T47D (cell line): Measurements from ENCODE around the gene OGFRL1.
"Not testable (repeated sequence)": the region's sequence is repeated elsewhere in the genome, so short reads cannot be mapped to it uniquely, and the experiment has no call there.

Experiments used
- DNase-seq, 2 experiments: peaks; one replicate each; pipeline versions ENCODE4 v3.0.0 to v3.0.0-alpha.2; 2011 to 2012; ENCODE audit warnings: low read depth in 1 of 2, low spot score in 1 of 2
- JUND ChIP-seq: IDR thresholded peaks from 2 replicates; pipeline ENCODE4 v1.6.1; 2012; ENCODE audit warnings: low read depth
- in situ Hi-C: cut with HindIII; loops from 2 replicates; pipeline ENCODE4 v1.10.0; 2016; ENCODE audit warnings: low sequenced_read_pairs, low pct_unique_long_range_greater_than_20kb

The OGFRL1 gene

DNA sequence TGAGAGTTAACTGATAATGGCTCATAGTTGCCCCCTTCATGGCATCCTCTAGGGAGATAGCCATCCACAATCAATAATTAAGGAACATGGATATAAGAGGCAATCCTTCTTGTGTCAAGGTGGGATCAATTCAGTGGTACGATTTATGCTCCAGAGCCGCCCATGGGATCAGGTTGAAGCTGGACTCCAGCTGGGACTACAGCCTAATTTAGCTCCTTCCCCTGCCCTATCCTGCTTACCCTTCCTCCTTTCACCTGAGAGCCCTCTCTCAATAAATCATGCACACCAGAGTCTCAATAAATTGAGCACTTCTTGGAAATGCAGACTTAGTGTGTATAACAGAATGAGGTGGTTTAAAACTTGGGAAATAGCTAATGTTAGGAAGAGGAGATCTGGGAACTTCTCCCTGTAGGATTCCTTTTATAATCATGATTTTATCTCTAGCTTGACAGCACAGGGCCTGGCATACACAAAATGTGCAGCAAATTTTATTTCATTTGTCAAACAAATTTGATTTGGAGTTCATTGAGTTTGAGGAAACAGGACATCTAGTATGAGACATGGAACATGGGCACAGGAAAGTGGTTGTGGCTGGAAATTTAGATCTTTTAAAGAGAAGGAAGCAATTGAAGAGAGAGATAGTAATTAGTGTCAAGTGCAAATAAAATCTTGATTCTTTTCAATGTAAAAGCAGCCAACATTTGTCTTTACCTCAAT, 28.6 kb upstream of the OGFRL1 start:
- in situ Hi-C loops: no loop called here
- TF ChIP-seq JUND: no peak
- DNase-seq: no peak

DNA sequence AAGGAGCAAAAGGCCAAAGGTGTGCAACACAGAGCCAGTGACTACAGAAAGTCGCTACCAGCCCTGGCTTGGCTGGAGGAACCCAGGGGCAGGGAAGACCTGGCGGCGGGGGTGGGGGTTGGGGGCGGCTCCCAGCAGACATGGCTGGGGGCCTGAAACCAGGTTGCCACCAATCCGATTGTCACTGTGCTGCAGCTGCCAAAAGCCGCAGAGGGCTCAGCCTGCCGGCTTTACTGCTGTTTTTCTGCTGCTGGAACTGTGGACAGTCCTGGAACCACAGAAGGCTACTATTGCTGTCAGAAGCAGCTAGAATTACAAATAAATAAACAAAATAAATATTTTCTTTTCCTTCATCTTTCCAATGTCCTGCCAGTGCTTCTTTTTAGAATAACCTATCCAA, 25.7 kb upstream of the OGFRL1 start:
- DNase-seq: no peak
- in situ Hi-C loops: no loop called here

DNA sequence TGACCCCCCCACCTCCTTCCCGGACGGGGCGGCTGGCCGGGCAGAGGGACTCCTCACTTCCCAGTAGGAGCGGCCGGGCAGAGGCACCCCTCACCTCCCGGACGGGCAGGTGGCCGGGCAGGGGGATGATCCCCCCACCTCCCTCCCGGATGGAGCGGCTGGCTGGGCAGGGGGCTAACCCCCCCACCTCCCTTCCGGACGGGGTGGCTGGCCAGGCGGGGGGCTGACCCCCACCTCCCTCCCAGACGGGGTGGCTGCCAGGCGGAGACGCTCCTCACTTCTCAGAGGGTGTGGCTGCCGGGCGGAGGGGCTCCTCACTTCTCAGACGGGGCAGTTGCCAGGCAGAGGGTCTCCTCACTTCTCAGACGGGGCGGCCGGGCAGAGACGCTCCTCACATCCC, 22.2 kb upstream of the OGFRL1 start:
- in situ Hi-C loops, DNase-seq: not testable (repeated sequence)

More for the DNA sequence above, 25.7 kb upstream of the OGFRL1 start:
- TF ChIP-seq JUND: no peak

DNA sequence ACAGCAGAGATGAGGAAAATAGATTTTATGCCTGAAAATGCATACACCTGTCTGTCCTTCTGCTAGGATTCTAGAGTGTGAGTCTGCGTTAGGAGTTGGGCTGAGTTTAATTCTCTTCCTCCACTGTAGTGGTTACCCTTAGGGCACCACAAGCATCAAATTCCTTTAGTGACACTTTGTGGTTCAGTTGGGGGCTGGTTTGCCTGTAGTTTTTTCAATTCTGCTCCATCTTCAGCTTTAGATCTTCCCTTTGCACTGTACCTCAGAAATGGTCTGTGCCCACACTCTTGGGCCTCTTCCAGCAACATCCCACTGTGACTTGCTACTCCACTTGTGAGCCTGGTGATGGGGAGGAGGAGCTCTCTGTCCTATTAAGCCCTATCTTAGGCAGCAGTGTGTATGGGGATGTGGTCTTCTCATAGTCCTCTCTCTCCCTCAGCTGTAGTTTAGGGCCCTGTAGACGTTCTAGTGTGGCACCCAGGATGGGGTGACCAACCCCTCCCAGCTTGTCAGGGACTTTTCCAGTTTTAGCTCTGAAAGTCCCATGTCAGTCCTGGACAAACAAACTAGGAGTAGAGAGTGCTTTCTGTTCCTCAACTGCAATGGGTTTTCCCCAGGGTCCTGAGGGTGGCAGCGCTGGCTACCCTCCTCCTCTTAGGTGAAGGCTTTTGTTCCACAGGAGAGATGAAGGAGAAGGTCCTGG, 19.7 kb upstream of the OGFRL1 start:
- no peak for TF ChIP-seq JUND
- in situ Hi-C loops: no loop called here
- DNase-seq: no peak

DNA sequence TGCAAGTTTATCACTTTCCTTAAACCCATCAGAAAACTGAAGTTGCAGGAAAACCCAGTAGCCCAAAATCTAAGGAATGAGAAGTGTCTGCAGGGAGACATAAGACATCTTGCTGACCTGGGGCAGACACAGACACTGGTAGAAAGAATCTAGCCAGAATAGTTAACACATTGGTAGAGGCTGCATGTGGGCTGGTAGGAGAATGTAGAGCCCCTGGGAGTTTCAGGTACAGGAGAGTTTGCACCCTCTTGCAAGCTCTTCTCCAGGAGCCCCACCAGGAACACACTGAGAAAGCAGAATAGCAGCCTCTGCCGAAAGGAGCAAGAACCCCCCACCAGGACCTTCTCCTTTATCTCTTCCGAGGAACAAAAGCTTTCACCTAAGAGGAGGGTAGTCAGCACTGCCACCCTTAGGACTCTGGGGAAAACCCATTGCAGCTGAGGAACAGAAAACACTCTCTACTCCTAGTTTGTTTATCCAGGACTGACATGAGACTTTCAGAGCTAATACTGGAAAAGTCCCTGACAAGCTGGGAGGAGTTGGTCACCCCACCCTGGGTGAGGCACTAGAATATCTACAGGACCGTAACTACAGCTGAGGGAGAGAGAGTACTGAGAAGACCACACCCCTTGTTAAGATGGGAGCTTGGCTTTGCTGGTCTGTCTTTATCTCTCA, 10.5 kb upstream of the OGFRL1 start:
- in situ Hi-C loops: no loop called here
- TF ChIP-seq JUND: no peak
- DNase-seq: no peak

DNA sequence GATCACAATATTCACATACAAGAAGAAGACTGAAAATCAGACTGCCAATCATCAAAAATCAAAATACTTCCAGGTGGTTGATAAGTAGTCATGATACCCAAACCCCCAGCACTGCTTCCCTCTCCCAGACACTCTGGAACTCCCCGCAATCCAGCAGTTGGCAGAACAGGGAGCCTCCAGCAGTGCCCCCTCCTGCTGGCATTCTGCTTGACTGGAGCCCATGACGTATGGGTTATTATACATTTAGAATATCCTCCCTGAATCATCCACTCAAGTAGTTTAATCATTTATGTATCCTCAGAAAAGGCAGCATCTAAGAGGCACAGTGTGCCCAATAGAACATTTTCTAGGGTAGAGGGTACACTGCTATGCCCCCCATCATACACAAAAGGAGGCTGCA, 9.3 kb upstream of the OGFRL1 start:
- TF ChIP-seq JUND: no peak
- in situ Hi-C loops: no loop called here
- DNase-seq: no peak

DNA sequence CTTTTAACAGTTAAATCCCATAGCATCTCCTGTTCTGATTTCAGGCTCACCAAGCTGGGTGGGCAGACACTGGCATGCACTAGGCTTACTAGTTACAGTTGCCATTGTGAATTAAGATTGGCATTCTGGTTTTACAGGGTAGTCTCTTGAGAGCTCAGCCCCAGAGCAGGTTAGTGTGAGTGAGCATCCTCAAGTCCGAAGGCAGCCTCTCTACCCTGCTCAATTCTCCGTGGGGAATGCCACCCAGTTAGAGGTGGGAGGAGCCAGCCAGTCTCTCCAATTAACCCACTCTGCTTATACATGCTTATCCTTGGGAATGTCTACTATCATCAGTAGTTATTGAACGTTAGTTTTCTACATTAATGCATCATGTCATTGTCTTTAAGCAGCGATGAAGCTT, 8.9 kb upstream of the OGFRL1 start:
- DNase-seq: no peak
- in situ Hi-C loops: no loop called here
- TF ChIP-seq JUND: no peak

DNA sequence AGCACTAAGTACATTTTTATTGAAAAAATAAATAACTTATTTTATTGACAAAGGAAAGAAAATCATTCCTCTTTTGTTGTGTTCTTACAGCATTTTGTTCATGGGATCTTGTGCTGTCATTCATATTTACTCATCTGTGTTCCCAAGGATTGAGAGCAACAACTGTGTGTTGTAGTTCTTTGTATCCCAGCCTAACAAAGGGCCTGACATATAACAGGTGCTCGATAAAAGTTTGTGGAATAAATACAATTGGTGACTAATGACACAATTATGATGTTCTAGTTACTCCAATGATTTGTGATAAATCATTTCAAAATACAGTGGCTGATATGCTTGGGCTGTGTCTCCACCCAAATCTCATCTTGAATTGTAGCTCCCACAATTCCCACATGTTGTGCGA, 7.9 kb upstream of the OGFRL1 start:
- DNase-seq: no peak
- TF ChIP-seq JUND: no peak
- in situ Hi-C loops: no loop called here

DNA sequence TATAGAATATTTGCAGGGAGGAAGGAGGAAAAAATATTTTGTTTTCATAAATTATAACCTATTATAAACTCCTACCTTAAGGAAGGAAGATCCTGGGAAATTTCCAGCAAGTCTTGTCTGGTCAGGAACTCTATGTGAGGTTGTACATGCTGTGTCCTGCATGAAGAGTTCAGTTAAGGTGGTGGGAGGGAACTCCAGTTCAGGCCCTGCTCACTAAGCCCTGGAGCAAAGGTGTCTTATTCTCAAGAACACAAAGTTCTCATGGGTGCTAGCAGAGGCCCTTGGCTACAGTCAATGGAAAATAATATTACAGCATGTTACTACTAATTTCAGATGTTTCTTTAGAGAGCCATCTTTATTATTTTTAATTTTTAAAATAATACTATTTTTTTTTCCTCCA, 3.8 kb upstream of the OGFRL1 start:
- in situ Hi-C loops: no loop called here

DNA sequence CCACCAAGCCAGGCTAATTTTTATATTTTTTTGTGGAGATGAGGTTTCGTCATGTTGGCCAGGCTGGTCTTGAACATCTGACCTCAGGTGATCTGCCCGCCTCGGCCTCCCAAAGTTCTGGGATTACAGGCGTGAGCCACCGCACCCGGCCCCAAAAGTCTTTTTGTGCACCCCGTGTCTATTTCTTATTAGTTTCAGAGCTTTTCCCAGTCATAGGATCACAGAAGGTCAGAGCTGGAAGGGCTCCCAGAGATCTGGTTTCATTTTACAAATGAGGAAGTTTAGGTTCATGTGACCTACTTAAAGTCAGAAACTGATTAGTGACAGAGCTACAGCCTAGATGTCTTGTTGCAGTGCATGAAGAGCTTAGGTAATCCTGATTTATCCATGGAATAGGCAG, 1.6 kb upstream of the OGFRL1 start:
- no peak for DNase-seq
- in situ Hi-C loops: no loop called here
- no peak for TF ChIP-seq JUND

More for the DNA sequence above, 3.8 kb upstream of the OGFRL1 start:
- DNase-seq: no peak
- no peak for TF ChIP-seq JUND

DNA sequence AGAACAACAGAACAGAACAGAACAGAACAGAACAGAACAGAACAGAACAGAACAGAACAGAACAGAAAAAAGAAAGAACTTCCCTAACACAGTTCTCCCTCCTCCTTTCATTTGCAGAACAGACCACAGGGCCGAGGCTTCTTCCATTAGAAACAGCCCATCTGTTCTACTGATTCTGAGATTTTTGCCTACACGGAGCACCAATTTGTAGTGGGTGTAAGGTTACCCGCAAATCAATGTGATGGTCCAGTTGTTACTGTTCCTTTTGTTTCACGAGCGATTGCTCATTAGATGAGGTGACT, 734 bp upstream of the OGFRL1 start:
- no peak for DNase-seq
- in situ Hi-C loops: no loop called here
- no peak for TF ChIP-seq JUND

DNA sequence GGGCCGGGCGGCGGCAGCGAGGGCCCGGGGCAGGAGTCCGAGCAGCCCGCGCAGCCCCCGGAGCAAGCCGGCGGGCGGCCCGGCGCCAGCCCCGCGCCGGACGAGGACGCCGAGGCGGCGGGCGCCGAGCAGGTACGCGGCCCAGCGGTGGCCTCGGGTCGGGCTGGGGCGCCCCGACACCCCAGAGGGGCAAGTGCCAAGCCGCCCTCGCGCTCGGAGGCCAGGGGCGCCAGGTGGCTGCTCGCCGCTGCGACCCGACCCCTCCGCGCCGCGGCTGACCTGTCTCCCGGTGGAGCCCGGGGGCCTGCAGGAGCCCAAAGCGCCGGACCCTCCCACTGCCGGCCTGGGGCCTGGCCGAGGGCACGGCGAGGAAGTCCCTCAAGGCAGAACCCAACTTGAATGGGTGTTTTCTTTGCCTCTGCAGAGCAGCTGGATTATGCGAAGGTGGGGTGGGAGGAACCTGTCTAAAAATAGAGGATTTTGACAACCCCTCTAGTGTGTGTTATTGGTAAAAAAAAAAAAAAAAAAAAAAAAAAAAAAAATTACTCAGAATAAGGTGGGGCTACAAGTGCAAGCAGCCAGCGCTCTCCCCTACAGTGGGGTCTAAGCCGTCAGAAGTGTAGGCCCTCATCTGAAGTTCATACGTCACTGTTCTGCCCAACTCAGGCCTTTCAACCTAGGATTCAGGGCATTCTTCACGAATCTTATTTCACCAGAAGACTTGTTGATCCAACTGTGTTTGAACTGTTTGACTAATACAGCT, 609 bp downstream of the OGFRL1 start:
- in situ Hi-C loops: no loop called here
- peak; percentile 13 to 21 for DNase-seq
- no peak for TF ChIP-seq JUND

DNA sequence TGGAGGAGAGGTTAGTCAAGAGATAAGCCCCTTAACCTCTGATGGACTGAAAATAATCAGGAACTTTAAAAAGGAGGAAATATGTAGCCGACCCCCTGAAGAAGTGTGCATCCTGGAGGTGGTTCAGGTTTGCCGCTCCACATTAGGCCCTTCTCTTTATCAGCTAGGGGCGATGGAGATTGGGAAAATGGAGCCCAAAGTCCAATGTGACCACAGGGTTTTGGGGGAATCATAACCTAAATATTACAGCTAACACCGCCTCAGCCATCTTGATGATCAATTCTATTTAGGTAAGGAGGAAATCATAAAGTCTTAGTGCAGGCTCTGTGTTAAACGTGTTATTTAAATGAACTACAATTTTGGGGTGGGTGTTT, 1.2 kb downstream of the OGFRL1 start:
- no peak for DNase-seq
- TF ChIP-seq JUND: no peak
- in situ Hi-C loops: no loop called here
